Measurements from ENCODE around the gene THSD7B. TPM values are rescaled to one million over a fixed set of nuclear protein-coding genes. Genes with fewer than 3 reads are reported as not detected.

THSD7B gene
- total and polyA plus RNA-seq, 2 of the 8 experiments (the other 6 are each of a cell fraction or from before 2014, with no cell fraction given): 0.60 to 2.9 TPM

DNA sequence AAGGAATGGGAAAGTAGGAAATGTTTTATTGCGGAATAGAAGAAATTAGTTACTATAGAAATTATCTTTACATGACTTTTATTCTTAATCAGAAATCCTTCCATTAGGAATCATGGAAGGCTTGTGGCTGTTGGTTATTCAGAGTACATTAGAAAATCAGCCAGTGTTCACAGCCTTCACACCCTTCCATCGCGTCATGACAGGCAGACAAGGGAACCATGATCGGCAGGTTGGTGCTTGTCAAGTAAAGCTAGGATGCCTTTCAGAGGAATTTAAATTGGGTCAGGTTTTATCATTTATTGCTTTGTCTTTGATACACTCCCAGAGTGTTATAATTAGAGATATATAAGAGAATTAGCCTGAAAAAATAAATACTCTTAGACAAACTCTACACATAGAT is 400.6 kb downstream of the THSD7B start:
- Histone ChIP-seq H4K91ac (replicated peaks; ENCODE audit: insufficient read length, low read length) (no peak overlapping the region), H3K4me3 (ENCODE audit: extremely low read depth in 1 of 4, insufficient read depth in 2 of 4, low read depth in 3 of 4, low read length in 4 of 4) (no peak overlapping the region), H4K20me1 (replicated peaks in 1 of 2; ENCODE audit: control insufficient read depth in 1 of 2, insufficient read depth in 2 of 2, low read length in 2 of 2) (no peaks in the 10 kb centered on the region), H2BK12ac (ENCODE audit: low read depth, low read length) (no peak overlapping the region), H3K27me3 (replicated peaks in 1 of 4; ENCODE audit: control insufficient read depth in 3 of 4, extremely low read depth in 1 of 4, insufficient read depth in 3 of 4, low read length in 3 of 4) (no peaks in the 10 kb centered on the region), H3K9me3 (ENCODE audit: insufficient read depth in 2 of 2, low read depth in 1 of 2, low read length in 1 of 2) (no peaks in the 10 kb centered on the region), H3K18ac (ENCODE audit: extremely low read depth, low read length) (no peak overlapping the region), H2BK120ac (replicated peaks; ENCODE audit: low read depth, low read length) (no peak overlapping the region), H3K4me2 (ENCODE audit: insufficient read depth in 1 of 2, low read depth in 2 of 2, low read length in 2 of 2) (no peak overlapping the region), H3K23ac (ENCODE audit: insufficient read length) (no peak overlapping the region), H2AFZ (ENCODE audit: low read length) (no peak overlapping the region), H2BK15ac (ENCODE audit: low read length) (no peak overlapping the region), H3K56ac (replicated peaks; ENCODE audit: insufficient read length, low read depth, low read length) (no peak overlapping the region), H3K79me1 (ENCODE audit: low read depth, low read length) (no peaks in the 10 kb centered on the region), H4K5ac (ENCODE audit: insufficient read length, low read depth, low read length) (no peak overlapping the region), H3K4ac (replicated peaks; ENCODE audit: insufficient read length, low read depth, low read length) (no peak overlapping the region), H2AK5ac (ENCODE audit: low read depth, low read length) (no peak overlapping the region), H2BK20ac (ENCODE audit: low read length) (no peak overlapping the region), H2BK5ac (ENCODE audit: low read depth, low read length) (no peak overlapping the region), H4K8ac (ENCODE audit: extremely low read depth, insufficient read depth, low read length) (no peak overlapping the region), H3K36me3 (ENCODE audit: control insufficient read depth in 2 of 4, insufficient read depth in 4 of 4, low read length in 3 of 4) (no peaks in the 10 kb centered on the region), H3K4me1 (replicated peaks in 1 of 4; ENCODE audit: control insufficient read depth in 3 of 4, insufficient read depth in 4 of 4, low read length in 3 of 4) (no peaks in the 10 kb centered on the region), H3K23me2 (ENCODE audit: low read depth, low read length) (no peaks in the 10 kb centered on the region), H3K79me2 (ENCODE audit: control insufficient read depth in 1 of 2, insufficient read depth in 2 of 2, low read length in 2 of 2) (no peaks in the 10 kb centered on the region), H3K9ac (replicated peaks in 1 of 4; ENCODE audit: extremely low read depth in 1 of 4, low read depth in 3 of 4, low read length in 3 of 4) (no peak overlapping the region), H3K14ac (ENCODE audit: insufficient read length) (no peak overlapping the region), H3K27ac (ENCODE audit: low read depth, low read length) (no peak overlapping the region)
- DNase-seq (ENCODE audit: low read depth in 1 of 2, low spot score in 2 of 2) (no peak), FAIRE-seq (no peak)
- TF ChIP-seq SP1 (IDR thresholded peaks at IDR 0.05; ENCODE audit: low read depth, low read length) (no peak), EP300 (IDR thresholded peaks at IDR 0.05; ENCODE audit: borderline replicate concordance in 1 of 2, low read depth in 2 of 2, low read length in 2 of 2) (no peak), CHD2 (IDR thresholded peaks at IDR 0.05; ENCODE audit: low read length) (no peak), HDAC2 (IDR thresholded peaks at IDR 0.05; ENCODE audit: borderline replicate concordance in 1 of 2, low read depth in 2 of 2, low read length in 2 of 2) (no peak), SP2 (IDR thresholded peaks at IDR 0.05; ENCODE audit: low read length) (no peak), SIX5 (IDR thresholded peaks at IDR 0.05; ENCODE audit: low read depth, low read length) (no peak), GABPA (IDR thresholded peaks at IDR 0.05; ENCODE audit: borderline replicate concordance, insufficient read depth, low read length) (no peak), KDM5A (IDR thresholded peaks at IDR 0.05; ENCODE audit: low read length) (no peak), FOSL1 (IDR thresholded peaks at IDR 0.05; ENCODE audit: insufficient read depth, low read depth, low read length) (no peak), KDM1A (IDR thresholded peaks at IDR 0.05; ENCODE audit: borderline replicate concordance, low read length) (no peak), EGR1 (IDR thresholded peaks at IDR 0.05; ENCODE audit: borderline replicate concordance, low read depth, low read length) (no peak)
- TF ChIP-seq, protein P1, sequence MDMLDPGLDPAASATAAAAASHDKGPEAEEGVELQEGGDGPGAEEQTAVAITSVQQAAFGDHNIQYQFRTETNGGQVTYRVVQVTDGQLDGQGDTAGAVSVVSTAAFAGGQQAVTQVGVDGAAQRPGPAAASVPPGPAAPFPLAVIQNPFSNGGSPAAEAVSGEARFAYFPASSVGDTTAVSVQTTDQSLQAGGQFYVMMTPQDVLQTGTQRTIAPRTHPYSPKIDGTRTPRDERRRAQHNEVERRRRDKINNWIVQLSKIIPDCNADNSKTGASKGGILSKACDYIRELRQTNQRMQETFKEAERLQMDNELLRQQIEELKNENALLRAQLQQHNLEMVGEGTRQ (IDR thresholded peaks at IDR 0.05; ENCODE audit: low read length): no peak
- TF ChIP-seq, protein P2, sequence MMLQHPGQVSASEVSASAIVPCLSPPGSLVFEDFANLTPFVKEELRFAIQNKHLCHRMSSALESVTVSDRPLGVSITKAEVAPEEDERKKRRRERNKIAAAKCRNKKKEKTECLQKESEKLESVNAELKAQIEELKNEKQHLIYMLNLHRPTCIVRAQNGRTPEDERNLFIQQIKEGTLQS (IDR thresholded peaks at IDR 0.05; ENCODE audit: insufficient read depth, low read depth, low read length): no peak
- WGBS, 2 experiments (ENCODE audit: extremely low coverage in 1 of 2, insufficient coverage in 1 of 2, insufficient read length in 1 of 2, insufficient replicate concordance in 2 of 2, low coverage in 1 of 2, low lambda C conversion rate in 2 of 2, missing lambda C conversion rate in 1 of 2): 86 to 100% methylated on average over 1 to 4 of the region's 4 CpGs
- ChIA-PET CTCF (ENCODE audit: partially characterized antibody) (interaction anchor here (1.5 kb wide), 1 partner anchor 672 kb away, joined by 3 read pairs; no protein-coding TSS in a partner anchor), POLR2A (ENCODE audit: partially characterized antibody) (no interaction called here)
